Body of pancreas (tissue), 4 donors: ENCODE measurements around the gene PML. TPM values are rescaled to one million over a fixed set of nuclear protein-coding genes. Genes with fewer than 3 reads are reported as not detected.

ENCODE experiments used
- ATAC-seq: fragments of 150-250 bp; one replicate; pipeline ENCODE4 v1.9.1; 2016
- DNase-seq, 4 donors: peaks; one replicate each; pipeline ENCODE4 v3.0.0-alpha.2; 2019
- H3K27ac ChIP-seq, 4 donors: fragments of 200-600 bp; sonication (generic); 1 replicate in 3 of 4; 2 replicates in 1 of 4; pipeline versions ENCODE4 v1.5.1 to v1.6.1; 2016 to 2019; ENCODE audit warnings: mild to moderate bottlenecking in 1 of 4, mixed read lengths in 1 of 4, moderate library complexity in 1 of 4
- H3K27me3 ChIP-seq, 2 donors: fragments of 200-600 bp; sonication (generic); one replicate each; pipeline ENCODE4 v1.6.0; 2016; ENCODE audit warnings: mild to moderate bottlenecking in 1 of 2
- H3K36me3 ChIP-seq, 2 donors: fragments of 200-600 bp; sonication (generic); replicated peaks in 1 of 2; 2 replicates each; pipeline ENCODE4 v1.5.1; 2016; ENCODE audit warnings: low read depth in 2 of 2; ENCODE audit not compliant: insufficient read depth in 1 of 2
- H3K4me1 ChIP-seq: fragments of 200-600 bp; sonication (generic); one replicate; pipeline ENCODE4 v1.6.0; 2016
- H3K4me3 ChIP-seq, 2 donors: fragments of 200-600 bp; sonication (generic); 1 replicate in 1 of 2; 2 replicates in 1 of 2; pipeline ENCODE4 v1.5.1; 2016 to 2019
- H3K9me3 ChIP-seq, 3 donors: fragments of 200-600 bp; sonication (generic); 1 replicate in 2 of 3; 2 replicates in 1 of 3; pipeline ENCODE4 v1.5.1; 2016
- CTCF ChIP-seq, 7 experiments: fragments of 450-650 bp in 4 of 7; fragments of 200-600 bp in 3 of 7; sonication (generic) in 3 of 7; IDR thresholded peaks; one replicate each; pipeline ENCODE4 v1.5.1; 2016 to 2019; ENCODE audit warnings: antibody characterized with exemption in 7 of 7
- POLR2A ChIP-seq, 3 donors: fragments of 450-650 bp; IDR thresholded peaks; one replicate each; pipeline ENCODE4 v1.6.1; 2016; ENCODE audit warnings: antibody characterized with exemption in 3 of 3, mild to moderate bottlenecking in 2 of 3
- WGBS, 2 donors: methylation state at CpG; one replicate each; pipeline ENCODE4 v1.1.5; 2017; 5-methylcytosine and 5-hydroxymethylcytosine counted together
- intact Hi-C: fragments of 100-400 bp; cut with DNase I; formaldehyde crosslinking; loops from one replicate; pipeline ENCODE4 v1.15.1; 2023
- total RNA-seq, 2 donors: library from RNA; depleted of rRNA; stranded (reverse); fragments of >200 nt; gene quantifications; one replicate each; pipeline ENCODE4 v1.1.0, GENCODE V29; 2016

Gene PML
- total RNA-seq, 2 donors from 2014 or later: 27.8 to 38.2 TPM

GRCh38 chr15:73992594-73992898 is 2.0 kb upstream of the PML start:
- no peaks in the 10 kb centered on the region for H3K9me3 ChIP-seq
- TF ChIP-seq CTCF (IDR thresholded peaks at IDR 0.05) (no peak), POLR2A (IDR thresholded peaks at IDR 0.05) (no peak)
- H3K36me3 ChIP-seq: no peaks in the 10 kb centered on the region
- peaks cover 76% of the 10 kb centered on the region for H3K4me1 ChIP-seq
- H3K27ac ChIP-seq: peak overlapping the region in 3 of 4 donors; percentile 35 to 77 (median 73)
- ATAC-seq (no peak), DNase-seq (no peak)
- intact Hi-C loops: no loop called here
- WGBS, 2 donors: 62 to 79% methylated on average over 5 of the region's 5 CpGs
- no peaks in the 10 kb centered on the region for H3K27me3 ChIP-seq
- H3K4me3 ChIP-seq: no peak overlapping the region

GRCh38 chr15:73993211-73993994 is 1.1 kb upstream of the PML start:
- TF ChIP-seq POLR2A (IDR thresholded peaks at IDR 0.05) (no peak), CTCF (IDR thresholded peaks at IDR 0.05) (no peak)
- ATAC-seq (no peak), DNase-seq (no peak)
- peaks cover 68% of the 10 kb centered on the region for H3K4me1 ChIP-seq
- H3K9me3 ChIP-seq: no peaks in the 10 kb centered on the region
- WGBS, 2 donors: 87 to 91% methylated on average over 10 of the region's 10 CpGs
- peak overlapping the region in 1 of 2 donors; percentile 68 for H3K4me3 ChIP-seq
- no peaks in the 10 kb centered on the region for H3K27me3 ChIP-seq
- no peaks in the 10 kb centered on the region for H3K36me3 ChIP-seq
- peak overlapping the region in 1 of 4 donors; percentile 81 for H3K27ac ChIP-seq
- intact Hi-C loops: no loop called here

GRCh38 chr15:73994912-73995622 is 551 bp downstream of the PML start:
- no peaks in the 10 kb centered on the region for H3K9me3 ChIP-seq
- peak overlapping the region; percentile 59 to 68 for H3K4me3 ChIP-seq
- ATAC-seq (no peak), DNase-seq (peak in 1 of 4 donors; percentile 35)
- peaks cover 52% of the 10 kb centered on the region for H3K4me1 ChIP-seq
- WGBS, 2 donors: 1 to 3% methylated on average over 17 to 18 of the region's 18 CpGs
- no peaks in the 10 kb centered on the region for H3K27me3 ChIP-seq
- peak overlapping the region; percentile 66 to 87 (median 80) for H3K27ac ChIP-seq
- intact Hi-C loops: no loop called here
- H3K36me3 ChIP-seq: no peaks in the 10 kb centered on the region
- peak in 1 of 3 donors; percentile 0 for TF ChIP-seq POLR2A (IDR thresholded peaks at IDR 0.05)
- TF ChIP-seq CTCF (IDR thresholded peaks at IDR 0.05): no peak

GRCh38 chr15:73996267-73996666 is 1.8 kb downstream of the PML start:
- peaks cover 42% of the 10 kb centered on the region for H3K4me1 ChIP-seq
- intact Hi-C loops: no loop called here
- DNase-seq (no peak), ATAC-seq (no peak)
- H3K36me3 ChIP-seq: no peaks in the 10 kb centered on the region
- H3K27ac ChIP-seq: peak overlapping the region in 1 of 4 donors; percentile 87
- TF ChIP-seq CTCF (IDR thresholded peaks at IDR 0.05) (no peak), POLR2A (IDR thresholded peaks at IDR 0.05) (no peak)
- H3K9me3 ChIP-seq: no peaks in the 10 kb centered on the region
- 57 to 64% methylated on average over 2 of the region's 2 CpGs for WGBS, 2 donors
- no peaks in the 10 kb centered on the region for H3K27me3 ChIP-seq
- H3K4me3 ChIP-seq: no peak overlapping the region
